Loucy (cell line): ENCODE results near the gene NOS3.

Experiments used
- H2AFZ ChIP-seq: fragments of 200-600 bp; sonication (generic); 2 replicates; pipeline ENCODE4 v1.6.0; 2016; ENCODE audit warnings: antibody characterized with exemption, mild to moderate bottlenecking, low read length, moderate library complexity
- H3F3A ChIP-seq: fragments of 200-600 bp; 2 replicates; pipeline ENCODE4 v1.6.0; 2016; ENCODE audit warnings: antibody characterized with exemption, low read depth, mild to moderate bottlenecking
- H3K27me3 ChIP-seq: fragments of 200-600 bp; sonication (generic); 2 replicates; pipeline ENCODE4 v1.6.1; 2014; ENCODE audit warnings: low read length, mild to moderate bottlenecking; ENCODE audit not compliant: insufficient read depth, poor library complexity, severe bottlenecking
- H3K36me3 ChIP-seq: fragments of 200-600 bp; sonication (generic); 2 replicates; pipeline ENCODE4 v1.6.1; 2016; ENCODE audit warnings: low read length; ENCODE audit not compliant: insufficient read depth
- H3K4me1 ChIP-seq: fragments of 200-600 bp; sonication (generic); 2 replicates; pipeline ENCODE4 v1.5.1; 2014; ENCODE audit warnings: low read length, mild to moderate bottlenecking; ENCODE audit not compliant: insufficient read depth, poor library complexity, severe bottlenecking
- H3K4me2 ChIP-seq: fragments of 200-600 bp; sonication (generic); 2 replicates; pipeline ENCODE4 v1.6.0; 2014; ENCODE audit warnings: antibody characterized with exemption, low read length, low read depth, mild to moderate bottlenecking; ENCODE audit not compliant: poor library complexity, severe bottlenecking
- H3K4me3 ChIP-seq: fragments of 200-600 bp; sonication (generic); 2 replicates; pipeline ENCODE4 v1.5.1; 2014; ENCODE audit warnings: low read length, mild to moderate bottlenecking, mixed read lengths; ENCODE audit not compliant: poor library complexity, severe bottlenecking
- H3K79me2 ChIP-seq: fragments of 200-600 bp; sonication (generic); 2 replicates; pipeline ENCODE4 v1.6.1; 2014; ENCODE audit warnings: low read length; ENCODE audit not compliant: insufficient read depth
- H3K9ac ChIP-seq: fragments of 200-600 bp; sonication (generic); 2 replicates; pipeline ENCODE4 v1.6.0; 2014; ENCODE audit warnings: mild to moderate bottlenecking, low read depth, low read length, moderate library complexity; ENCODE audit not compliant: poor library complexity, severe bottlenecking
- H3K9me2 ChIP-seq: fragments of 200-600 bp; sonication (generic); replicated peaks from 2 replicates; pipeline ENCODE4 v1.6.1; 2016; ENCODE audit warnings: low read depth, low read length, mixed read lengths
- H3K9me3 ChIP-seq: fragments of 200-600 bp; sonication (generic); 2 replicates; pipeline ENCODE4 v1.6.1; 2014; ENCODE audit warnings: mild to moderate bottlenecking, antibody characterized with exemption, low read length, low read depth; ENCODE audit not compliant: insufficient read depth
- H4K20me1 ChIP-seq: fragments of 200-600 bp; sonication (generic); 2 replicates; pipeline ENCODE4 v1.6.0; 2014; ENCODE audit warnings: antibody characterized with exemption, low read length, mild to moderate bottlenecking; ENCODE audit not compliant: insufficient read depth, poor library complexity, severe bottlenecking
- EZH2phosphoT487 ChIP-seq: fragments of 200-600 bp; IDR thresholded peaks from 2 replicates; pipeline ENCODE4 v1.6.1; 2018; ENCODE audit warnings: antibody characterized with exemption, mild to moderate bottlenecking, moderate library complexity, borderline replicate concordance
- TF ChIP-seq, protein P1 (sequence below): fragments of 200-600 bp; sonication (generic); conservative IDR thresholded peaks from 2 replicates; pipeline ENCODE4 v1.5.1; 2014; ENCODE audit warnings: mild to moderate bottlenecking, antibody characterized with exemption, low read length

The NOS3 gene

DNA sequence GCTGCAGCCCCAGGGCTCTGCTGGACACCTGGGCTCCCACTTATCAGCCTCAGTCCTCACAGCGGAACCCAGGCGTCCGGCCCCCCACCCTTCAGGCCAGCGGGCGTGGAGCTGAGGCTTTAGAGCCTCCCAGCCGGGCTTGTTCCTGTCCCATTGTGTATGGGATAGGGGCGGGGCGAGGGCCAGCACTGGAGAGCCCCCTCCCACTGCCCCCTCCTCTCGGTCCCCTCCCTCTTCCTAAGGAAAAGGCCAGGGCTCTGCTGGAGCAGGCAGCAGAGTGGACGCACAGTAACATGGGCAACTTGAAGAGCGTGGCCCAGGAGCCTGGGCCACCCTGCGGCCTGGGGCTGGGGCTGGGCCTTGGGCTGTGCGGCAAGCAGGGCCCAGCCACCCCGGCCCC is 2.7 kb downstream of the NOS3 start:
- no peaks in the 10 kb centered on the region for H3K9me2 ChIP-seq
- no peak overlapping the region for H3K9ac ChIP-seq
- peak overlapping the region; percentile 74 for H3K4me2 ChIP-seq
- H3K79me2 ChIP-seq: no peaks in the 10 kb centered on the region
- TF ChIP-seq EZH2phosphoT487: no peak
- TF ChIP-seq, protein P1, sequence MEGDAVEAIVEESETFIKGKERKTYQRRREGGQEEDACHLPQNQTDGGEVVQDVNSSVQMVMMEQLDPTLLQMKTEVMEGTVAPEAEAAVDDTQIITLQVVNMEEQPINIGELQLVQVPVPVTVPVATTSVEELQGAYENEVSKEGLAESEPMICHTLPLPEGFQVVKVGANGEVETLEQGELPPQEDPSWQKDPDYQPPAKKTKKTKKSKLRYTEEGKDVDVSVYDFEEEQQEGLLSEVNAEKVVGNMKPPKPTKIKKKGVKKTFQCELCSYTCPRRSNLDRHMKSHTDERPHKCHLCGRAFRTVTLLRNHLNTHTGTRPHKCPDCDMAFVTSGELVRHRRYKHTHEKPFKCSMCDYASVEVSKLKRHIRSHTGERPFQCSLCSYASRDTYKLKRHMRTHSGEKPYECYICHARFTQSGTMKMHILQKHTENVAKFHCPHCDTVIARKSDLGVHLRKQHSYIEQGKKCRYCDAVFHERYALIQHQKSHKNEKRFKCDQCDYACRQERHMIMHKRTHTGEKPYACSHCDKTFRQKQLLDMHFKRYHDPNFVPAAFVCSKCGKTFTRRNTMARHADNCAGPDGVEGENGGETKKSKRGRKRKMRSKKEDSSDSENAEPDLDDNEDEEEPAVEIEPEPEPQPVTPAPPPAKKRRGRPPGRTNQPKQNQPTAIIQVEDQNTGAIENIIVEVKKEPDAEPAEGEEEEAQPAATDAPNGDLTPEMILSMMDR: no peak
- no peaks in the 10 kb centered on the region for H3K36me3 ChIP-seq
- H3K4me3 ChIP-seq: no peak overlapping the region
- no peaks in the 10 kb centered on the region; the same call in 1 of the 2 replicates for H3F3A ChIP-seq
- H2AFZ ChIP-seq: no peak overlapping the region
- H3K9me3 ChIP-seq: no peaks in the 10 kb centered on the region
- H3K4me1 ChIP-seq: peaks cover 19% of the 10 kb centered on the region
- no peaks in the 10 kb centered on the region for H4K20me1 ChIP-seq
- no peaks in the 10 kb centered on the region for H3K27me3 ChIP-seq

DNA sequence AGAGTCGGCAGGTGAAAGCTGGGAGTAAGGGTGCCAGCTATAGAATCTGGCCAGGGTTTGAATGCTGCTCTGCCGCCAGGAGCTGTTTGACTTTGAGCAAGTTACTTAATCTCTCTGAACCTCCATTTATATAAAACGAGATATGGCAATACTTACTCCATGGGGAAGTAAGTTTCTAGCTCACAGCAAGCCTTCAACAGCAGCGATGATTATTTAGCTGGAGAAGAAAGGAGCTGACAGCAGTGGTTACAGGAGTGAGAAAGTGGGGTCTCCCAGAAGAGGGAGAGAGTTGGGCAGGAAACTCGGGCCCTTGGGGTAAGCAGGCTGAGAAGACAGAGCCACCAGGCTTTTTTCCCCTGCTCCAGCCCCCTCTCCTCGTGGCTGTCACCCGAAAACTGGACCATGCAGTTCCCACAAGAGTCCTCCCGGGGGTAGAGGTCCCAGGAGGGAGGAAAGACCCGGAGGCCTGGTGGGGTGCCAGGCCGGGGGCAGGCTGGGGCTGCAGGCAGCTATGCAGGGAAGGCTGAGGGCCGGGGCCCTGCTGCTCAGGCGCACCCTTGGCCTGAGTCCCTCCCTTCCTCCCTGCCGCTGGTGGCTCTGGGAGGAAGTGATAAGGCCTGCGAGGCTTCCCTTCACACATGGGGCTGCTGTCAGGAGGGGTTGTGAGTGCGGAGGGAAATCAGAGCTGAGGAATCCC is 3.5 kb downstream of the NOS3 start:
- H3K4me2 ChIP-seq: peak overlapping the region; percentile 74
- H2AFZ ChIP-seq: peak overlapping the region; percentile 34
- H3K4me3 ChIP-seq: peak overlapping the region; percentile 59
- TF ChIP-seq, protein P1: no peak
- H3K9me2 ChIP-seq: no peaks in the 10 kb centered on the region
- H3K9me3 ChIP-seq: no peaks in the 10 kb centered on the region
- H3K36me3 ChIP-seq: no peaks in the 10 kb centered on the region
- no peaks in the 10 kb centered on the region for H3K27me3 ChIP-seq
- H3F3A ChIP-seq: no peaks in the 10 kb centered on the region; the same call in 1 of the 2 replicates
- peak overlapping the region; percentile 65 for H3K9ac ChIP-seq
- H3K79me2 ChIP-seq: no peaks in the 10 kb centered on the region
- peaks cover 11% of the 10 kb centered on the region for H3K4me1 ChIP-seq
- H4K20me1 ChIP-seq: no peaks in the 10 kb centered on the region

DNA sequence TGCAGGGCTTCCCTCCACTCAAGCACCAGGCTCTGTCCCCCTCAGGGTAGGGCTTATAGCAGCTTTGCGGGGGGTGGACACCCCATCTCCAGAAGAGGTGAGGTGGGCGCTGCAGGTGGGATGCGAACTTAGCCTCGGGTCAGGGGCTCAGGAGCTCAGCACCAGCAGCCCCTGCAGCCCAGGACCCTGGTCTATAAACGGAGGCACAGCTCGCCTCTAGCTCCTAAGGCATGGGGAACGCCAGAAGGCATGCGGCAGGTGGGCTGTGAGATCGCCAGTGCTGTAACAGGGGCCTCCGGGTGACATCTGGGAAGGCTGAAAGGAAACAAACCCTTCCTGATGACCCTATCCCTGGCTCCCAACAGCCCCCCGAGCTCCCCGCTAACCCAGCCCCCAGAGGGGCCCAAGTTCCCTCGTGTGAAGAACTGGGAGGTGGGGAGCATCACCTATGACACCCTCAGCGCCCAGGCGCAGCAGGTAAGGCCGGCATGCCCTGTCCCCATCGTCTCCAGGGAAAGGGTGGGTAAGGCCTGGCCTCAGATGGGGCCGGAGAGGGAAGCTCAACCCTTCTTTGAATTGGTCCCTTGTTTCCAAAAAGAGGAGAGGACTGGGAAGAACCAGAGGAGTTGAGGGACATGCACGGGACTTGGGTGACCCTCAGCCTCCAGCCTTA is 4.2 kb downstream of the NOS3 start:
- H4K20me1 ChIP-seq: no peaks in the 10 kb centered on the region
- no peaks in the 10 kb centered on the region for H3K36me3 ChIP-seq
- no peak overlapping the region for H3K9ac ChIP-seq
- no peak overlapping the region for H2AFZ ChIP-seq
- TF ChIP-seq, protein P1: no peak
- no peak for TF ChIP-seq EZH2phosphoT487
- H3F3A ChIP-seq: no peaks in the 10 kb centered on the region; the same call in 1 of the 2 replicates
- no peaks in the 10 kb centered on the region for H3K9me3 ChIP-seq
- no peaks in the 10 kb centered on the region for H3K27me3 ChIP-seq
- H3K4me2 ChIP-seq: peak overlapping the region; percentile 74
- no peaks in the 10 kb centered on the region for H3K9me2 ChIP-seq
- peaks cover 10% of the 10 kb centered on the region for H3K4me1 ChIP-seq
- H3K4me3 ChIP-seq: peak overlapping the region; percentile 59
- no peaks in the 10 kb centered on the region for H3K79me2 ChIP-seq
